ENCODE measurements around the gene CYP3A4. TPM values are rescaled to one million over a fixed set of nuclear protein-coding genes. Genes with fewer than 3 reads are reported as not detected.
"Not testable (repeated sequence)": the region's sequence is repeated elsewhere in the genome, so short reads cannot be mapped to it uniquely, and the experiment has no call there.

The CYP3A4 gene
- total and polyA plus RNA-seq, 2 donors from 2014 or later: 0.37 TPM; not detected in 1

GRCh38 chr7:99779949-99780348, 4.0 kb downstream of the CYP3A4 start:
- H3K4me3 ChIP-seq (ENCODE audit: low read length in 3 of 3): no peak overlapping the region
- no peaks in the 10 kb centered on the region for H3K27me3 ChIP-seq (ENCODE audit: control insufficient read depth, insufficient read depth, low read length)
- H3K36me3 ChIP-seq (ENCODE audit: control insufficient read depth in 2 of 3, insufficient read depth in 3 of 3, low read length in 3 of 3): no peaks in the 10 kb centered on the region
- no peaks in the 10 kb centered on the region for H3K9me3 ChIP-seq (ENCODE audit: control insufficient read depth in 2 of 3, insufficient read depth in 1 of 3, low read length in 3 of 3)
- H3K27ac ChIP-seq (ENCODE audit: low read depth in 2 of 2, low read length in 2 of 2): no peak overlapping the region
- no peak for FAIRE-seq
- intact Hi-C loops (cut with DNase I): no loop called here
- no peak for DNase-seq
- H3K9ac ChIP-seq (ENCODE audit: low read length in 3 of 3): no peak overlapping the region
- H3K4me1 ChIP-seq (ENCODE audit: control insufficient read depth in 2 of 3, insufficient read depth in 2 of 3, low read depth in 1 of 3, low read length in 3 of 3): no peaks in the 10 kb centered on the region
- no peak for TF ChIP-seq CTCF (IDR thresholded peaks at IDR 0.05; ENCODE audit: borderline replicate concordance, extremely low read depth, insufficient read depth)

- Histone ChIP-seq H3K27ac (ENCODE audit: low read depth in 2 of 2, low read length in 2 of 2) (no peak overlapping the region), H3K36me3 (ENCODE audit: control insufficient read depth in 2 of 3, insufficient read depth in 3 of 3, low read length in 3 of 3) (no peaks in the 10 kb centered on the region), H3K4me3 (ENCODE audit: low read length in 3 of 3) (no peak overlapping the region), H3K9me3 (ENCODE audit: control insufficient read depth in 2 of 3, insufficient read depth in 1 of 3, low read length in 3 of 3) (no peaks in the 10 kb centered on the region), H3K9ac (ENCODE audit: low read length in 3 of 3) (no peak overlapping the region), H3K4me1 (ENCODE audit: control insufficient read depth in 2 of 3, insufficient read depth in 2 of 3, low read depth in 1 of 3, low read length in 3 of 3) (no peaks in the 10 kb centered on the region), H3K27me3 (ENCODE audit: control insufficient read depth, insufficient read depth, low read length) (no peaks in the 10 kb centered on the region)
- FAIRE-seq (no peak), DNase-seq (no peak)
- no peak for TF ChIP-seq CTCF (IDR thresholded peaks at IDR 0.05; ENCODE audit: borderline replicate concordance, extremely low read depth, insufficient read depth)
- intact Hi-C loops (cut with DNase I): no loop called here
These were observed 5.1 kb downstream of the CYP3A4 start for GRCh38 chr7:99778880-99779279.

GRCh38 chr7:99773395-99773794, 10.6 kb downstream of the CYP3A4 start:
- DNase-seq; H3K27me3 ChIP-seq (ENCODE audit: control insufficient read depth, insufficient read depth, low read length); H3K27ac ChIP-seq (ENCODE audit: low read depth in 2 of 2, low read length in 2 of 2); H3K36me3 ChIP-seq (ENCODE audit: control insufficient read depth in 2 of 3, insufficient read depth in 3 of 3, low read length in 3 of 3); intact Hi-C loops (cut with DNase I); FAIRE-seq; H3K9me3 ChIP-seq (ENCODE audit: control insufficient read depth in 2 of 3, insufficient read depth in 1 of 3, low read length in 3 of 3); H3K4me3 ChIP-seq (ENCODE audit: low read length in 3 of 3); H3K9ac ChIP-seq (ENCODE audit: low read length in 3 of 3); H3K4me1 ChIP-seq (ENCODE audit: control insufficient read depth in 2 of 3, insufficient read depth in 2 of 3, low read depth in 1 of 3, low read length in 3 of 3): not testable (repeated sequence)

GRCh38 chr7:99772565-99772964, 11.4 kb downstream of the CYP3A4 start:
- H3K36me3 ChIP-seq (ENCODE audit: control insufficient read depth in 2 of 3, insufficient read depth in 3 of 3, low read length in 3 of 3): no peaks in the 10 kb centered on the region
- no peaks in the 10 kb centered on the region for H3K9me3 ChIP-seq (ENCODE audit: control insufficient read depth in 2 of 3, insufficient read depth in 1 of 3, low read length in 3 of 3)
- H3K4me1 ChIP-seq (ENCODE audit: control insufficient read depth in 2 of 3, insufficient read depth in 2 of 3, low read depth in 1 of 3, low read length in 3 of 3): no peaks in the 10 kb centered on the region
- no peak overlapping the region for H3K4me3 ChIP-seq (ENCODE audit: low read length in 3 of 3)
- peak in 1 of 5 donors; percentile 12 for DNase-seq
- no peak overlapping the region for H3K9ac ChIP-seq (ENCODE audit: low read length in 3 of 3)
- no peak for TF ChIP-seq CTCF (IDR thresholded peaks at IDR 0.05; ENCODE audit: borderline replicate concordance, extremely low read depth, insufficient read depth)
- FAIRE-seq: no peak
- no peak overlapping the region for H3K27ac ChIP-seq (ENCODE audit: low read depth in 2 of 2, low read length in 2 of 2)
- intact Hi-C loops (cut with DNase I): no loop called here
- no peaks in the 10 kb centered on the region for H3K27me3 ChIP-seq (ENCODE audit: control insufficient read depth, insufficient read depth, low read length)

- H3K4me3 ChIP-seq (ENCODE audit: low read length in 3 of 3); H3K4me1 ChIP-seq (ENCODE audit: control insufficient read depth in 2 of 3, insufficient read depth in 2 of 3, low read depth in 1 of 3, low read length in 3 of 3); DNase-seq; H3K36me3 ChIP-seq (ENCODE audit: control insufficient read depth in 2 of 3, insufficient read depth in 3 of 3, low read length in 3 of 3); H3K9ac ChIP-seq (ENCODE audit: low read length in 3 of 3); FAIRE-seq; intact Hi-C loops (cut with DNase I); H3K9me3 ChIP-seq (ENCODE audit: control insufficient read depth in 2 of 3, insufficient read depth in 1 of 3, low read length in 3 of 3); H3K27ac ChIP-seq (ENCODE audit: low read depth in 2 of 2, low read length in 2 of 2); H3K27me3 ChIP-seq (ENCODE audit: control insufficient read depth, insufficient read depth, low read length): not testable (repeated sequence)
These were observed 14.5 kb downstream of the CYP3A4 start for GRCh38 chr7:99769494-99769893.
